Caco-2 (cell line): ENCODE data around the gene SPPL3. TPM values are rescaled to one million over a fixed set of nuclear protein-coding genes. Genes with fewer than 3 reads are reported as not detected.

ENCODE experiments used
- BruUV-seq: library from RNA; stranded (reverse); fragments of 400-500 nt; replicated peaks from 2 replicates; lab custom pipeline; 2021; lab: Mats Ljungman, UMichigan
- CTCF ChIA-PET: fragments of 300-600 bp; sonication (Branson Sonifier 250); formaldehyde crosslinking; loops from one replicate; lab custom pipeline; 2022; ENCODE audit warnings: antibody characterized with exemption; lab: Charles Lee
- POLR2A ChIA-PET: fragments of 300-600 bp; sonication (Branson Sonifier 250); formaldehyde crosslinking; loops from one replicate; lab custom pipeline; 2022; ENCODE audit warnings: antibody characterized with exemption; lab: Charles Lee
- DNase-seq, 2 experiments: peaks; one replicate each; pipeline versions ENCODE4 v3.0.0 to v3.0.0-alpha.2; 2020 to 2022
- H3K27me3 ChIP-seq: replicated peaks from 2 replicates; pipeline ENCODE4 v1.6.0; 2011; ENCODE audit warnings: low read length; ENCODE audit not compliant: control insufficient read depth, insufficient read depth
- H3K36me3 ChIP-seq: 2 replicates; pipeline ENCODE4 v1.5.1; 2011; ENCODE audit warnings: low read length; ENCODE audit not compliant: control insufficient read depth, insufficient read depth
- H3K4me1 ChIP-seq: fragments of 250-450 bp; sonication (Bioruptor Pico); 2 replicates; pipeline ENCODE4 v1.5.1; 2020; ENCODE audit warnings: mild to moderate bottlenecking
- H3K4me3 ChIP-seq: 2 replicates; pipeline ENCODE4 v1.5.1; 2011; ENCODE audit warnings: low read depth, mild to moderate bottlenecking, control low read depth, low read length
- H3K9me3 ChIP-seq: fragments of 250-450 bp; sonication (Bioruptor Pico); 2 replicates; pipeline ENCODE4 v1.5.1; 2020; ENCODE audit warnings: mild to moderate bottlenecking, moderate library complexity
- H3K27ac Mint-ChIP-seq: one replicate; pipeline ENCODE4 v1.8.0; 2022; ENCODE audit warnings: mixed read lengths; ENCODE audit not compliant: unreplicated experiment
- H3K27me3 Mint-ChIP-seq: one replicate; pipeline ENCODE4 v1.8.0; 2022; ENCODE audit warnings: mixed read lengths; ENCODE audit not compliant: insufficient read depth, unreplicated experiment
- H3K36me3 Mint-ChIP-seq: one replicate; pipeline ENCODE4 v1.8.0; 2022; ENCODE audit warnings: mild to moderate bottlenecking, mixed read lengths; ENCODE audit not compliant: insufficient read depth, unreplicated experiment
- H3K4me1 Mint-ChIP-seq: one replicate; pipeline ENCODE4 v1.8.0; 2022; ENCODE audit warnings: low read depth, mixed read lengths; ENCODE audit not compliant: unreplicated experiment
- H3K4me3 Mint-ChIP-seq: one replicate; pipeline ENCODE4 v1.8.0; 2022; ENCODE audit warnings: mild to moderate bottlenecking, moderate library complexity, mixed read lengths; ENCODE audit not compliant: unreplicated experiment
- H3K9me3 Mint-ChIP-seq: one replicate; pipeline ENCODE4 v1.8.0; 2022; ENCODE audit warnings: mixed read lengths; ENCODE audit not compliant: unreplicated experiment
- CTCF ChIP-seq, 2 experiments: fragments of 200-600 bp in 1 of 2; IDR thresholded peaks; 1 replicate in 1 of 2; 2 replicates in 1 of 2; pipeline versions ENCODE4 v1.5.1 to v1.8.0; 2011 to 2022; ENCODE audit warnings: antibody characterized with exemption in 1 of 2, control low read depth in 1 of 2, inconsistent platforms in 1 of 2, low read depth in 1 of 2, low read length in 1 of 2, mild to moderate bottlenecking in 1 of 2, moderate library complexity in 1 of 2; ENCODE audit not compliant: insufficient read depth in 1 of 2, severe bottlenecking in 1 of 2, unreplicated experiment in 1 of 2
- intact Hi-C: fragments of 100-400 bp; cut with micrococcal nuclease; formaldehyde crosslinking; loops from one replicate; pipeline ENCODE4 v1.10.0; 2022; ENCODE audit not compliant: unreplicated experiment
- total RNA-seq: library from RNA; stranded (reverse); gene quantifications from 2 replicates; pipeline ENCODE4 v1.2.3, GENCODE V29; 2022

SPPL3 gene
- total RNA-seq, 1 experiment from 2014 or later, result 63.4 TPM

GRCh38 chr12:120872487-120872886, 31.7 kb downstream of the SPPL3 start:
- H3K4me1 ChIP-seq, result peaks cover 10% of the 10 kb centered on the region; the same call in 1 of the 2 replicates
- no TSS peak for BruUV-seq
- ChIA-PET POLR2A (no interaction called here), CTCF (interaction anchor here (0.7 kb wide), 1 partner anchor 289 kb away, joined by 3 read pairs; no protein-coding TSS in a partner anchor)
- H3K36me3 Mint-ChIP-seq, result peaks cover 11% of the 10 kb centered on the region
- no peaks in the 10 kb centered on the region; the same call in 1 of the 2 replicates for H3K9me3 ChIP-seq
- H3K4me1 Mint-ChIP-seq, result peaks cover 14% of the 10 kb centered on the region
- H3K27ac Mint-ChIP-seq, result no peak overlapping the region
- no peaks in the 10 kb centered on the region for H3K27me3 ChIP-seq
- H3K9me3 Mint-ChIP-seq, result no peaks in the 10 kb centered on the region
- DNase-seq, result no peak
- H3K27me3 Mint-ChIP-seq, result no peaks in the 10 kb centered on the region
- no peak overlapping the region for H3K4me3 Mint-ChIP-seq
- H3K4me3 ChIP-seq, result no peak overlapping the region
- intact Hi-C loops, result no loop called here
- no peaks in the 10 kb centered on the region for H3K36me3 ChIP-seq
- TF ChIP-seq CTCF (IDR thresholded peaks at IDR 0.05; ENCODE audit: insufficient read depth in 1 of 2, low read depth in 1 of 2, low read length in 1 of 2, severe bottlenecking in 1 of 2, unreplicated experiment in 1 of 2), result no peak

- ChIA-PET POLR2A (no interaction called here), CTCF (no interaction called here)
Measured at GRCh38 chr12:120870415-120870814, 33.7 kb downstream of the SPPL3 start.

GRCh38 chr12:120869376-120869775, 34.8 kb downstream of the SPPL3 start:
- Mint-ChIP-seq H3K4me1 (peaks cover 14% of the 10 kb centered on the region), H3K27me3 (no peaks in the 10 kb centered on the region), H3K27ac (no peak overlapping the region), H3K36me3 (peaks cover 11% of the 10 kb centered on the region), H3K9me3 (no peaks in the 10 kb centered on the region), H3K4me3 (no peak overlapping the region)
- H3K9me3 ChIP-seq, result no peaks in the 10 kb centered on the region
- DNase-seq, result no peak
- ChIA-PET CTCF (interaction anchor here (0.6 kb wide), 1 partner anchor 44 kb away, joined by 3 read pairs; no protein-coding TSS in a partner anchor), POLR2A (no interaction called here)
- H3K36me3 ChIP-seq, result no peaks in the 10 kb centered on the region
- TF ChIP-seq CTCF (IDR thresholded peaks at IDR 0.05; ENCODE audit: insufficient read depth in 1 of 2, low read depth in 1 of 2, low read length in 1 of 2, severe bottlenecking in 1 of 2, unreplicated experiment in 1 of 2), result no peak
- H3K4me3 ChIP-seq, result no peak overlapping the region
- BruUV-seq, result no TSS peak
- no peaks in the 10 kb centered on the region for H3K27me3 ChIP-seq
- peaks cover 6% of the 10 kb centered on the region; the same call in 1 of the 2 replicates for H3K4me1 ChIP-seq
- intact Hi-C loops, result no loop called here

More at GRCh38 chr12:120870415-120870814, 33.7 kb downstream of the SPPL3 start:
- H3K27me3 ChIP-seq, result no peaks in the 10 kb centered on the region
- no TSS peak for BruUV-seq
- Mint-ChIP-seq H3K36me3 (peaks cover 11% of the 10 kb centered on the region), H3K4me1 (peaks cover 14% of the 10 kb centered on the region), H3K27ac (no peak overlapping the region), H3K27me3 (no peaks in the 10 kb centered on the region), H3K4me3 (no peak overlapping the region), H3K9me3 (no peaks in the 10 kb centered on the region)
- H3K4me1 ChIP-seq, result peaks cover 10% of the 10 kb centered on the region; the same call in 1 of the 2 replicates
- no peaks in the 10 kb centered on the region for H3K36me3 ChIP-seq
- DNase-seq, result no peak
- no peak overlapping the region for H3K4me3 ChIP-seq
- TF ChIP-seq CTCF (IDR thresholded peaks at IDR 0.05; ENCODE audit: insufficient read depth in 1 of 2, low read depth in 1 of 2, low read length in 1 of 2, severe bottlenecking in 1 of 2, unreplicated experiment in 1 of 2), result no peak
- intact Hi-C loops, result no loop called here
- H3K9me3 ChIP-seq, result no peaks in the 10 kb centered on the region
